Right atrium auricular region (tissue), 2 donors: ENCODE data around the gene CIDEA. TPM values are rescaled to one million over a fixed set of nuclear protein-coding genes. Genes with fewer than 3 reads are reported as not detected.
"Not testable (repeated sequence)": the region's sequence is repeated elsewhere in the genome, so short reads cannot be mapped to it uniquely, and the experiment has no call there.

Experiments used
- DNase-seq: peaks from one replicate; pipeline ENCODE4 v3.0.0-alpha.2; 2019; ENCODE audit warnings: low spot score
- H3K27ac ChIP-seq, 2 donors: fragments of 200-600 bp; sonication (generic); 1 replicate in 1 of 2; 2 replicates in 1 of 2; pipeline ENCODE4 v1.5.1; 2016 to 2019
- H3K27me3 ChIP-seq, 2 donors: fragments of 200-600 bp; sonication (generic); one replicate each; pipeline versions ENCODE4 v1.5.1 to v1.6.0; 2017 to 2019
- H3K36me3 ChIP-seq: fragments of 200-600 bp; sonication (generic); one replicate; pipeline ENCODE4 v1.5.1; 2016
- H3K4me1 ChIP-seq, 2 donors: fragments of 200-600 bp; sonication (generic); one replicate each; pipeline versions ENCODE4 v1.5.1 to v1.6.0; 2017 to 2019
- H3K4me3 ChIP-seq, 2 donors: fragments of 200-600 bp; sonication (generic); 1 replicate in 1 of 2; 2 replicates in 1 of 2; pipeline ENCODE4 v1.5.1; 2017 to 2019; ENCODE audit warnings: mild to moderate bottlenecking in 1 of 2, moderate library complexity in 1 of 2
- H3K9me3 ChIP-seq, 2 donors: fragments of 200-600 bp; sonication (generic); one replicate each; pipeline ENCODE4 v1.5.1; 2019
- CTCF ChIP-seq, 2 donors: fragments of 200-600 bp; sonication (generic); IDR thresholded peaks; one replicate each; pipeline ENCODE4 v1.5.1; 2019; ENCODE audit warnings: antibody characterized with exemption in 2 of 2
- total RNA-seq, 2 donors: library from RNA; depleted of rRNA; stranded (reverse); fragments of >200 nt; gene quantifications; one replicate each; pipeline ENCODE4 v1.1.0, GENCODE V29; 2016

Gene CIDEA
- total RNA-seq, 2 donors from 2014 or later: 0.82 to 3.9 TPM

GRCh38 chr18:12236934-12237832, 17.0 kb upstream of the CIDEA start:
- TF ChIP-seq CTCF (IDR thresholded peaks at IDR 0.05): peak; percentile 84 to 95
- Histone ChIP-seq H3K36me3 (no peaks in the 10 kb centered on the region), H3K27me3 (no peaks in the 10 kb centered on the region), H3K27ac (no peak overlapping the region), H3K4me1 (peaks cover 0 to 6% of the 10 kb centered on the region in 2 donors), H3K4me3 (no peak overlapping the region), H3K9me3 (no peaks in the 10 kb centered on the region)
- peak; percentile 77 for DNase-seq

GRCh38 chr18:12238826-12239225, 15.3 kb upstream of the CIDEA start:
- no peak for TF ChIP-seq CTCF (IDR thresholded peaks at IDR 0.05)
- Histone ChIP-seq H3K4me3 (no peak overlapping the region), H3K27ac (no peak overlapping the region), H3K4me1 (peaks cover 0 to 6% of the 10 kb centered on the region in 2 donors), H3K9me3 (no peaks in the 10 kb centered on the region), H3K36me3 (no peaks in the 10 kb centered on the region), H3K27me3 (no peaks in the 10 kb centered on the region)
- peak; percentile 44 for DNase-seq

GRCh38 chr18:12239431-12239830, 14.7 kb upstream of the CIDEA start:
- Histone ChIP-seq H3K36me3 (no peaks in the 10 kb centered on the region), H3K4me3 (no peak overlapping the region), H3K4me1 (peaks cover 0 to 6% of the 10 kb centered on the region in 2 donors), H3K27me3 (no peaks in the 10 kb centered on the region), H3K27ac (no peak overlapping the region), H3K9me3 (no peaks in the 10 kb centered on the region)
- DNase-seq: peak; percentile 9
- no peak for TF ChIP-seq CTCF (IDR thresholded peaks at IDR 0.05)

- H3K27me3 ChIP-seq: no peaks in the 10 kb centered on the region
- no peak overlapping the region for H3K4me3 ChIP-seq
- H3K36me3 ChIP-seq: no peaks in the 10 kb centered on the region
- DNase-seq: peak; percentile 13
- no peak for TF ChIP-seq CTCF (IDR thresholded peaks at IDR 0.05)
- no peak overlapping the region for H3K27ac ChIP-seq
- H3K9me3 ChIP-seq: no peaks in the 10 kb centered on the region
- H3K4me1 ChIP-seq: no peaks in the 10 kb centered on the region
Measured at GRCh38 chr18:12242658-12243260, 11.4 kb upstream of the CIDEA start.

GRCh38 chr18:12243272-12243671, 10.9 kb upstream of the CIDEA start:
- DNase-seq: peak; percentile 43

GRCh38 chr18:12245793-12246135, 8.4 kb upstream of the CIDEA start:
- H3K4me1 ChIP-seq: no peaks in the 10 kb centered on the region
- no peaks in the 10 kb centered on the region for H3K36me3 ChIP-seq
- H3K27me3 ChIP-seq: no peaks in the 10 kb centered on the region
- TF ChIP-seq CTCF (IDR thresholded peaks at IDR 0.05): no peak
- no peaks in the 10 kb centered on the region for H3K9me3 ChIP-seq
- DNase-seq: no peak
- no peak overlapping the region for H3K4me3 ChIP-seq
- no peak overlapping the region for H3K27ac ChIP-seq

More at GRCh38 chr18:12243272-12243671, 10.9 kb upstream of the CIDEA start:
- not testable (repeated sequence) for H3K27me3 ChIP-seq, H3K4me1 ChIP-seq, H3K4me3 ChIP-seq, H3K27ac ChIP-seq, H3K9me3 ChIP-seq, H3K36me3 ChIP-seq
